Measurements from ENCODE around the gene AAK1.
"Not testable (repeated sequence)": the region's sequence is repeated elsewhere in the genome, so short reads cannot be mapped to it uniquely, and the experiment has no call there.

AAK1 gene

GRCh38 chr2:69625078-69625795 lies 18.3 kb downstream of the AAK1 start:
- DNase-seq (ENCODE audit: low read depth in 2 of 2), result no peak

- no peak for DNase-seq (ENCODE audit: low read depth in 2 of 2)
Measured at GRCh38 chr2:69624611-69625010, 18.9 kb downstream of the AAK1 start.

GRCh38 chr2:69624131-69624530 lies 19.4 kb downstream of the AAK1 start:
- no peak for DNase-seq (ENCODE audit: low read depth in 2 of 2)

- DNase-seq (ENCODE audit: low read depth in 2 of 2), result no peak
Measured at GRCh38 chr2:69623236-69623635, 20.3 kb downstream of the AAK1 start.

- DNase-seq (ENCODE audit: low read depth in 2 of 2), result not testable (repeated sequence)
Measured at GRCh38 chr2:69622805-69623204, 20.7 kb downstream of the AAK1 start.

GRCh38 chr2:69622017-69622540 lies 21.5 kb downstream of the AAK1 start:
- not testable (repeated sequence) for DNase-seq (ENCODE audit: low read depth in 2 of 2)

GRCh38 chr2:69621440-69621839 lies 22.1 kb downstream of the AAK1 start:
- DNase-seq (ENCODE audit: low read depth in 2 of 2), result no peak

- DNase-seq (ENCODE audit: low read depth in 2 of 2), result no peak
Measured at GRCh38 chr2:69620870-69621269, 22.7 kb downstream of the AAK1 start.

GRCh38 chr2:69619725-69620124 lies 23.8 kb downstream of the AAK1 start:
- DNase-seq (ENCODE audit: low read depth in 2 of 2), result no peak

- no peak for DNase-seq (ENCODE audit: low read depth in 2 of 2)
Measured at GRCh38 chr2:69618362-69618761, 25.2 kb downstream of the AAK1 start.

GRCh38 chr2:69617744-69618143 lies 25.8 kb downstream of the AAK1 start:
- DNase-seq (ENCODE audit: low read depth in 2 of 2), result no peak

- DNase-seq (ENCODE audit: low read depth in 2 of 2), result peak; percentile 30 to 38
Measured at GRCh38 chr2:69616755-69617154, 26.8 kb downstream of the AAK1 start.

- no peak for DNase-seq (ENCODE audit: low read depth in 2 of 2)
Measured at GRCh38 chr2:69615969-69616368, 27.6 kb downstream of the AAK1 start.

- DNase-seq (ENCODE audit: low read depth in 2 of 2), result no peak
Measured at GRCh38 chr2:69615078-69615625, 28.4 kb downstream of the AAK1 start.

GRCh38 chr2:69612707-69613106 lies 30.8 kb downstream of the AAK1 start:
- DNase-seq (ENCODE audit: low read depth in 2 of 2), result no peak

GRCh38 chr2:69612200-69612599 lies 31.3 kb downstream of the AAK1 start:
- DNase-seq (ENCODE audit: low read depth in 2 of 2), result no peak

GRCh38 chr2:69608109-69608508 lies 35.4 kb downstream of the AAK1 start:
- no peak for DNase-seq (ENCODE audit: low read depth in 2 of 2)

GRCh38 chr2:69606771-69607170 lies 36.8 kb downstream of the AAK1 start:
- DNase-seq (ENCODE audit: low read depth in 2 of 2), result not testable (repeated sequence)

GRCh38 chr2:69605284-69605683 lies 38.3 kb downstream of the AAK1 start:
- no peak for DNase-seq (ENCODE audit: low read depth in 2 of 2)

GRCh38 chr2:69604836-69605235 lies 38.7 kb downstream of the AAK1 start:
- no peak for DNase-seq (ENCODE audit: low read depth in 2 of 2)

- no peak for DNase-seq (ENCODE audit: low read depth in 2 of 2)
Measured at GRCh38 chr2:69604026-69604678, 39.4 kb downstream of the AAK1 start.

- DNase-seq (ENCODE audit: low read depth in 2 of 2), result no peak
Measured at GRCh38 chr2:69603146-69603743, 40.3 kb downstream of the AAK1 start.
